Prostate gland (tissue), 2 donors: ENCODE measurements around the gene TOGARAM2.

Source experiments
- POLR2A ChIP-seq: fragments of 450-650 bp; IDR thresholded peaks from one replicate; pipeline ENCODE4 v1.6.1; 2016; ENCODE audit warnings: antibody characterized with exemption, mild to moderate bottlenecking
- POLR2AphosphoS5 ChIP-seq: sonication (generic); formaldehyde crosslinking; IDR thresholded peaks from one replicate; pipeline ENCODE4 v1.6.1; 2017; ENCODE audit warnings: antibody characterized with exemption
- TF ChIP-seq, protein P1 (sequence below), 4 experiments: fragments of 200-600 bp in 2 of 4; fragments of 450-650 bp in 2 of 4; sonication (generic) in 2 of 4; IDR thresholded peaks; 1 replicate in 3 of 4; 2 replicates in 1 of 4; pipeline ENCODE4 v1.5.1; 2016 to 2019; ENCODE audit warnings: antibody characterized with exemption in 4 of 4, mild to moderate bottlenecking in 2 of 4, moderate library complexity in 2 of 4

DNA sequence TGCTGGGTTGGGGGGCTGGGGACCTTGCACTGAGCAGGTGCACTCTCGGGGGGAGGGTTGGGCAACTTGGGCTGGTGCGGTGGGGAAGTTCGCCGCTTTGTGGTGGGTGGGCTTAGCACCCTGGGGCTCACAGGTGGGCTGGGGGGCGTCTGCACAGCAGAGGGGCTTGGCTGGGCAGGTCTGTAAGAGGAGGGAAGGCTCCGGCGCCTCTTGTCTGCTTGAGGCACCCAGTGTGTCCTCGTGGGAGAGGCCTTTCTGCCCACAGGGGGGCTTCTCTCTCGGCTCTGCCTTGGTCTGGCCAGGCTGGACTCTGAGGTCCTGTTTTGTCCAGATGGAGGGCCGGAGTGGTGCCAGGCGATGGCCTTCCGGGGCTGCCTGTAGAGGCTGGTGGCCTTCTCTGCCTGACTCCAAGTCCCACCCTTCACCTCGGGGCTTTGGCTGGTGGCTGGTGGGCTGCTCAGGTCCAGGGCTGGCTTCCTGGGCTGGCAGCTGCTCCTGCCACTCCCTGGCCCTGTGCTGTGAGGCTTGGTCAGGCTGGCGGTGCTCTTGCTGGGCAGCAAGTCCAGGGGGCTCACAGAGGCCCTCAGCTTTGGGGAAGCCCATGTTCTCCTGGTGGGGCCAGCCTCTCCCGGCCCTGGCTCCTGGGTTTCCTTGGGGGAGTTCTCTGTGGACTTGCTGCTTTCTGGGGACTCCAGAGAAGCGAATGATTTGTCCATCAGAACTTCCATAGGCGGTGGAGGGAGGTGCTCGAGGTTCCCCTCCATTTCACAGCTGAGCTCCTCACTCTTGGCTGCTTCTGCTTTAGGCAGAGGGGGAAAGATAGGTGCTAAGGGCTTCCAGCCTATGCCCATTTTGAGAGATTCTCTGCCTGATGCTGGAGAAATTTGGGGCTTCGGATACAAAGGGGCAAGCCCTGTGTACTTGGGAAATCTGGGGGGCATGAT lies 90.2 kb downstream of the TOGARAM2 start:
- no peak for TF ChIP-seq POLR2A
- TF ChIP-seq, protein P1, sequence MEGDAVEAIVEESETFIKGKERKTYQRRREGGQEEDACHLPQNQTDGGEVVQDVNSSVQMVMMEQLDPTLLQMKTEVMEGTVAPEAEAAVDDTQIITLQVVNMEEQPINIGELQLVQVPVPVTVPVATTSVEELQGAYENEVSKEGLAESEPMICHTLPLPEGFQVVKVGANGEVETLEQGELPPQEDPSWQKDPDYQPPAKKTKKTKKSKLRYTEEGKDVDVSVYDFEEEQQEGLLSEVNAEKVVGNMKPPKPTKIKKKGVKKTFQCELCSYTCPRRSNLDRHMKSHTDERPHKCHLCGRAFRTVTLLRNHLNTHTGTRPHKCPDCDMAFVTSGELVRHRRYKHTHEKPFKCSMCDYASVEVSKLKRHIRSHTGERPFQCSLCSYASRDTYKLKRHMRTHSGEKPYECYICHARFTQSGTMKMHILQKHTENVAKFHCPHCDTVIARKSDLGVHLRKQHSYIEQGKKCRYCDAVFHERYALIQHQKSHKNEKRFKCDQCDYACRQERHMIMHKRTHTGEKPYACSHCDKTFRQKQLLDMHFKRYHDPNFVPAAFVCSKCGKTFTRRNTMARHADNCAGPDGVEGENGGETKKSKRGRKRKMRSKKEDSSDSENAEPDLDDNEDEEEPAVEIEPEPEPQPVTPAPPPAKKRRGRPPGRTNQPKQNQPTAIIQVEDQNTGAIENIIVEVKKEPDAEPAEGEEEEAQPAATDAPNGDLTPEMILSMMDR (IDR thresholded peaks at IDR 0.05): no peak
- TF ChIP-seq POLR2AphosphoS5: no peak
